MV-4-11 (cell line): ENCODE data around the gene C4BPB.

Source experiments
- DNase-seq: peaks from one replicate; lab custom pipeline; 2025; lab: John Stamatoyannopoulos, UW

The C4BPB gene

DNA sequence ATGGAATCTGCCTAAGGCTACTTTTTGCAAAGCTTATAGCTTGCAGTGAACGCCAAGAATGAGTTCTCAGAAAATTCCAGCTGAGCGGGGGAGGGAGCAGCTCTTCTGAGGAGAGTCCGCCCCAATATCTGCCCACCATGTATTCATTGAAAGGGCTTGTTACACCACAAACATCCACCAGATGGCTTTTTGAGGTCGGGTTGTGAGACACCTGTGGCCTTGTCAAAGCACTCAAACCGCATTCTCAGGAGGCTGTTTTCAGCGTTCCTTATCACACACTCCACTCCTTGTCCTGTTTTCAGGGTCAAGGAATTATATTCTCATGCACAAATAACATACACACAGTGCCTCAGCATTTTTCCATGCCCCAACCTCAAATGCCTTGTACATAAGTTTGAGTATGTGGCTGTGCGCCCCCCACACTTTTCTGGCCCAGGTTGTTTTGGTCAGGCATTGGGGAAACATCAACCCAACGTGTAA is 3.9 kb upstream of the C4BPB start:
- no peak for DNase-seq

GRCh38 chr1:207085887-207086286 is 2.8 kb upstream of the C4BPB start:
- DNase-seq, result no peak

- DNase-seq, result no peak
Observed at GRCh38 chr1:207088161-207088560, 499 bp upstream of the C4BPB start.

DNA sequence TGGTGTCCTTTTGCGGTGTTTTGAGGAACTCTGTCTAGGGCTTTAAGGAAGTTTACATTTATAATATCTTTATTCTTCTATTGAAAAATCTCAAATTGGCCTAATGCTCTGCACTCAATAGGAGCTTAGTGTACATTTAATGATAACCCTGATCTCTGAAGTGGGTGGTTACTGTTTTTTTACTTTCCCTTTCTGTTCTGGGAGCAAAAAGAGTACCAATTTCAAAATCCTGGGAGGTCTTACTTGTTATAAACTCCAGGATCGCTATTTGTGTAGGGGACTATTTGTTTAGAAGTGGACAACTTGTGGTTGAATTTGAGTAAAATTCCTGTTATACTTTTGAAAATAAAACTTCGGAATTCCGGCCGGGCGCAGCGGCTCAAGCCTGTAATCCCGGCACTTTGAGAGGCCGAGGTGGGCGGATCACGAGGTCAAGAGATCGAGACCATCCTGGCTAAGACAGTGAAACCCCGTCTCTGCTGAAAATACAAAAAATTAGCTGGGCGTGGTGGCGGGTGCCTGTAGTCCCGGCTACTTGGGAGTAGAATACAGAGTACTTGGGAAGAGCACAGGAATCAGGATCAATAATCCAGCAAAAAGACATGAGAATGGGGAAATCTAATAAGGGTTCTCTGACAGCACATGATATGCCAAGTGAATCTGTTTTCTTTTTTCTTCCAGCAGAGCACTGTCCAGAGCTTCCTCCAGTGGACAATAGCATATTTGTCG is 1.1 kb downstream of the C4BPB start:
- no peak for DNase-seq

DNA sequence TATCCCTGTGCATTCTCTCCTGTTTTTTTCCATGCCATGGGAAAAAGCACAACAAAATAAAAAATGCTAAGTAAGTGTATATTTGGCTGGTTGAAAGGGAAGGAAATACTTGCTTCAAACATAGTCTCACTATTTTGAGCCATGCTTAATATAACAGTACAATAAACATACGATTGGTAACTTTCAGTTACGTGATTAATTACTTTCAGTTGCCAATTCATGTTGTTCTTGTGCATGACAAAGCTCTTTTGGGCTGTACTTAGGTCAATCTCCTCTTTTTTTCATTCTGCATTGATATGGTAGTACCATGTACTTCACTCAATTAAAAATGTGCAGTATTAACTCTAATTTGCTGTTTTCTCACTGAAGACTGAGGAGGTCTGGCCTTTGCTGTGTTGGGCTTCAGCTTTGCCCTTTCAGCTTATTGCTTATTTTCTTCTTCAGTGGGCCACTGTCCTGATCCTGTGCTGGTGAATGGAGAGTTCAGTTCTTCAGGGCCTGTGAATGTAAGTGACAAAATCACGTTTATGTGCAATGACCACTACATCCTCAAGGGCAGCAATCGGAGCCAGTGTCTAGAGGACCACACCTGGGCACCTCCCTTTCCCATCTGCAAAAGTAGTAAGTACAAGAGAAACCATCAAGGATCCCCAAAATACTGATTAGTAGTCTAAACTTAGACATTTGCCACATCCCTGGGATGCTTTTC is 2.7 kb downstream of the C4BPB start:
- no peak for DNase-seq

GRCh38 chr1:207093944-207094343 is 5.3 kb downstream of the C4BPB start:
- DNase-seq, result no peak

GRCh38 chr1:207097871-207098324 is 9.2 kb downstream of the C4BPB start:
- no peak for DNase-seq

GRCh38 chr1:207101720-207102119 is 13.1 kb downstream of the C4BPB start:
- no peak for DNase-seq

GRCh38 chr1:207102146-207102545 is 13.5 kb downstream of the C4BPB start:
- DNase-seq, result no peak

- DNase-seq, result no peak
Observed at GRCh38 chr1:207102659-207103058, 14.0 kb downstream of the C4BPB start.

DNA sequence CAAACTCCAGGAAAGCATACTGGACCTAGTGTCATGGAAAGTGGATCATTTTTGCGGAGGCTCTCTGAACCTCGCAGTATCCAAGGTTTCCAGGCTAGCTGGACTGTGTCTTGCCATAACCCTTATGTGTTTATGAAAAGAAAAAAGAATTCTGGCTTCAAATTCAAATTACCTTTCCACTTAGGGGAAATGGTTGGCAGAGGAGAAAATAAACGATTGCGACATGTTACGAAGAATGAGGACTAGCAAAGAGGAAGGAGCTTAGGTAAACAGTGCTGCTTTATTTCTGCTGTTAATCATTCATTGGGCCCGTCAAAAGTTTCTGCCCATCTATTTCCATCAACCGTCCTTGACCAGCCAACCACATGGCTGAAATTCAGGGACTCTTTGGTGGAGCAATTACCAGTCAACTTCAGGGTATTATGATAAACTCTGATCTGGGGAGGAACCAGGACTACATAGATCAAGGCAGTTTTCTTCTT is 15.3 kb downstream of the C4BPB start, which contains the start of gene C4BPA:
C4BPA (plus strand) TSS at position 342 of the 482 bp plus-strand sequence. CDS start 8,793 bp downstream, outside the sequence.
- peak; percentile 51 for DNase-seq

GRCh38 chr1:207109004-207109403 is 20.3 kb downstream of the C4BPB start:
- no peak for DNase-seq

DNA sequence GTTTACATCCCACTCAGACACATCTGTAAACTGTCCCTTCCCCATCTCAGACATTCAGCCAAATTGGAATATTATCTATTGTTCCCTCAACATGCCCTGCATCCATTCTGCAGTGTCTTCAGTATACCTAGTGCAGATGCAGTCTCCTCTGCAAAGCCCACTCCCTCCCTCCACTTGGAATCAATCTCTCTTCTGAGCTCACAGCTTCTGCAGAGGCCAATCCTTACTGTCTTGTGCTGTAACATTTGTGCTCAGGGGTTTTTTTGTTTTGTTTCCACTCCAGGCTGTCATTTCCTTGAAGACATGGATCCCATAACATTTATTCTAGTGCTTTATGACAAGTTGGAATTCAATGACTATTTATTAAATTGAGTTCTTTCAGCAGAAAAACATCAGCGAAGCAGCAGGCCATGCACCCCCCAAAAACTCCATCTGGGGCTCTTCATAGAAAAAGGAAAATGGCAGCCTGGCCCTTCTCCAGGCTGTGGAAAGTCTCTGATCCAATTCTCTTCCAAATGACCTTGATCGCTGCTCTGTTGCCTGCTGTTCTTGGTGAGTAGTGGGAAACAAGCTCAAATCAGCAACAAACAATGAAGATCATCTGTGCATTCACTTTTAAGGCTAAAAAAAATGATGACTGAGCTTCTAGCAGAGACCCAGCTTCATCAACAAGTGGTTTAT is 24.1 kb downstream of the C4BPB start:
- no peak for DNase-seq

GRCh38 chr1:207115269-207115668 is 26.6 kb downstream of the C4BPB start:
- no peak for DNase-seq

DNA sequence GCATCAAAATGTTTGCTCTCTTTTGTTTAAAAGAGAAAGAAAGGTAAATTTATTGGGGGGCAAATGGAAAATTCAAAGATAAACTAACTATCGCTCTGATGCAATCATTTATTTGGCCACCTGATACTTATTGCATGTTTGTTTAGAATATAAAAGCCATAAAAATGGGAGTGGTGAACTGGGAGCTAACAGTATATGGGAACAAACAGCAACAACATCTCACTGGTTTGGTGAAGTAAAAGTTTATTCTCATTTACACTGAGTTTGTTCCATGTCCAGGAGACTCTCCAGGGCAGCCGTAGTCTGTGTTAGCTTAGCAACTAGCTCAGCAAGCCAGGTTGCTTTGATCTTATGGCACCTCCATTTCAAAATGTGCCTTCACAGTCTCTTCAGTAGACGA is 35.7 kb downstream of the C4BPB start:
- no peak for DNase-seq

- no peak for DNase-seq
Observed at GRCh38 chr1:207128336-207128921, 39.8 kb downstream of the C4BPB start.

DNA sequence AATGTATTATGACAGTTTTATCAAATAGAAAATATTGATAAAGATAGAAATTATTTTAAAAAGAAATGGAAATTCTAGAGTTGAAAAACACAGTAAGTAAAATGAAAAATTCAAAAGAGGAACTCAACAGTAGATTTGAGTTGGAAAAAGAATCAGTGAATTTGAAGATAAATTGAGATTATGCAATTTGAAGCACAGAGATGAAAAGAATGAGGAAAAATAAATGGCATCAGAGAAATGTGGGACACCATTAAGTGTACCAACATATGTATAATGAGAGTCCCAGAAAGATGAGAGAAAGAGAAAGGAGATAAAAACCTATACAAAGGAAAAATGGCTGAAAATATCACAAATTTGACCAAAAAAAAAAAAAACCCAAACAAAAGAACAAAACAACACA is 40.4 kb downstream of the C4BPB start:
- no peak for DNase-seq

DNA sequence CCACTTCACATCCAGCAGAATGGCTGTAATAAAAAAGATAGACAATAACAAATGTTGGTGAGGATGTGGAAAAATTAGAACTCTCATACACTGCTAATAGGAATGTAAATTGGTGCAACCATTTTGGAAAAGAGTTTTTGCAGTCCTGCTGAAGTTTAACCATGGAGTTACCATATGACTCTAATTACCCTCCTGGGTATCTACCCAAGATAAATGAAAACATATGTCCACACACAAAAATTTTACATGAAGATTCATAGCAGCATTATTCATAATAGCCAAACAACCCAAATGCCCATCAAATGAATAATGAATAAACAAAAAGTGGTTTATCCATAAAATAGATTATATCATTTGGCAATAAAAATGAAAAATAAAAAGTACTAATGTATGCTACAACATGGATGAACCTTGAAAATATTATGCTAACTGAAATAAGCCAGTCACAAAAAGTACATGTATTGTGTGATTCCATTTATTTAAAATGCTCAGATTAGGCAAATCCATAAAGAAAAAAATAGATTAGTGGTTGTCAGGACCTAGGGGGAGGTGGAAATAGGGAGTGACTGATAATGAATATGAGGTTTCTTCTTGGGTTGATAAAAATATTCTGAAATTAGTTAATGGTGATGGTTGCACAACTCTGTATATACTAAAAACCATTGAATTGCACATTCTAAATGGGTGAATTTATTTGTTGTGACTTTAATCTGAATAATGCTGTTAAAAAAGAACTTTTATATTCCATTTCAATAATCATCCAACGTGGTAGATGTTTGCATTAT is 41.8 kb downstream of the C4BPB start:
- no peak for DNase-seq

- no peak for DNase-seq
Observed at GRCh38 chr1:207131163-207131562, 42.5 kb downstream of the C4BPB start.

- DNase-seq, result peak; percentile 70
Observed at GRCh38 chr1:207134581-207134980, 45.9 kb downstream of the C4BPB start.

DNA sequence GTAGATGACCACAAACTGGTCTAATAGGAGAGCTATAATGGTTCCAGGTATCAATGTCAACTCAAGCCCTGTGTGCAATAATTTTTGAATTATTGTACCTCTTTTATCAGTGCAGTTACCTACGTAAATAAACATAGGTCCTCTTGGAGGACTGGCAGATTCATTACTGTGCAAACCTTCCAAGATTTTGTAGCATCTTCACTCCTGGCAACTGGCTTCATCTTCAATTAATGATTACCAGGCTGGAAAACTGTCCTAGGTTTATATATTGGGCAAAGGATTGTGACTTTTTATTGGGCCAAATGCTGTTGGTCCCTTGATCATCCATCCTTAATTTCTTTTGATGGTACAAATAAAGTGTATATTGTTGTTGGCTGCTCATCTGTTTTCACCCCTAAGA is 51.0 kb downstream of the C4BPB start:
- no peak for DNase-seq
